Frontal cortex (tissue), 4 donors: ENCODE measurements around the gene HIPK2. TPM values are rescaled to one million over a fixed set of nuclear protein-coding genes. Genes with fewer than 3 reads are reported as not detected.

Experiments
- DNase-seq, 2 donors: peaks; one replicate each; pipeline ENCODE4 v3.0.0; 2012; ENCODE audit warnings: low spot score in 2 of 2
- FAIRE-seq: peaks from 2 replicates; lab custom pipeline; 2012; peaks lifted over from hg19 to GRCh38; lab: Jason Lieb, UNC
- total RNA-seq: library from RNA; depleted of rRNA; stranded (reverse); fragments of >200 nt; gene quantifications from one replicate; pipeline ENCODE4 v1.2.3, GENCODE V29; 2014
- donor health status: control.
- donor health status: control.
- donor health status: control.

Gene HIPK2
- total RNA-seq: 10.2 TPM

- FAIRE-seq: no peak
Observed at GRCh38 chr7:139777948-139778841, at the start of gene HIPK2. TSS of gene HIPK2 (minus strand) at chr7:139777998. CDS start at chr7:139777623, 375 bp downstream.

DNA sequence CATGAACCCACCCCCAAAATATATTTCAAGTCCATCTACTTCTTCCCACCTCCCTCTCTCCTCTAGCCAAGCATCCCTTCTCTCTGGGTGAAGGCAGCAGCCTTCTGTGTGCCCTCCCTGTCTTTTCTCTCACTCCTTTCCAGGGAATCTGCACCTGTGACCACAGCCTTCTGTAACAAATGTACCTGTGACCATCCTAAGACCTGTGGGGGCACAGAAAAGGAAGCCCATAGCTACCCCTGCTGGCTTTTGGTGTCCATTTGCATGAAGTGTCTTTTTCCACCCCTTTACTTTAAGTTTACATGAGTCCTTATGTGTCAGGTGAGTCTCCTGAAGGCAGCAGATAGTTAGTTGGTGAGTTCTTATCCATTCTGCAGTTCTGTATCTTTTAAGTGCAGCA is 49.2 kb upstream of the HIPK2 start:
- DNase-seq: no peak
- no peak for FAIRE-seq

More at GRCh38 chr7:139777948-139778841, at the start of gene HIPK2:
- peak; percentile 90 to 94 for DNase-seq

DNA sequence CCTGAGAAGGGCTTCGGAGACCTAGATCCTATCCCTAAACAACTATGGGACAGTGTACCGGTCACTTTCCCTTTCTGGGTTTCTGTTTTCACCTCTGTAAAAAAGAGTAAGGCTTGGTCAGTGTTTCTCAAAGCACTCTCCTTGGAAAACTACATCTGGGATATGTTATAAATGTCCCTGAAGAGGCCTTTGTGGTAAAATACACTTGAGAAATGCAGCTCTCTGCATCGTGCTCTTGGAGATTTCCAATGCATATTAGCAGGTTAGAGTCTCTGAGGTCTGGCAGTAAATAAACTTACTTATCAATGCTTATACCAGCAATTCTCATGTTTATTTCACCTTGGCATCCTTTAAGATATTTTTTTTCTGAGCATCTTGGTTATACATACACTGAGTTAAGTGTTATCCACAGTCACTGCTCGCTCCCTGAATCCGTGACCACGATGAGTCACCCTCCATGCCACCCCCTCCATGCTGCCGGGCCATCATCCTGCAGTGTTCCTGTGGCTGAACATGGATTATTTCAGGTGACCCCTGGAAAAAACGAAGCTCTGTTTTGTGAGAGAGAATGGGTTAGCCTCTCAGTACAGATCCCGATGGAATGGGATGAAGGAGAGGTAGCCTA is 48.0 kb upstream of the HIPK2 start:
- DNase-seq (no peak), FAIRE-seq (no peak)

DNA sequence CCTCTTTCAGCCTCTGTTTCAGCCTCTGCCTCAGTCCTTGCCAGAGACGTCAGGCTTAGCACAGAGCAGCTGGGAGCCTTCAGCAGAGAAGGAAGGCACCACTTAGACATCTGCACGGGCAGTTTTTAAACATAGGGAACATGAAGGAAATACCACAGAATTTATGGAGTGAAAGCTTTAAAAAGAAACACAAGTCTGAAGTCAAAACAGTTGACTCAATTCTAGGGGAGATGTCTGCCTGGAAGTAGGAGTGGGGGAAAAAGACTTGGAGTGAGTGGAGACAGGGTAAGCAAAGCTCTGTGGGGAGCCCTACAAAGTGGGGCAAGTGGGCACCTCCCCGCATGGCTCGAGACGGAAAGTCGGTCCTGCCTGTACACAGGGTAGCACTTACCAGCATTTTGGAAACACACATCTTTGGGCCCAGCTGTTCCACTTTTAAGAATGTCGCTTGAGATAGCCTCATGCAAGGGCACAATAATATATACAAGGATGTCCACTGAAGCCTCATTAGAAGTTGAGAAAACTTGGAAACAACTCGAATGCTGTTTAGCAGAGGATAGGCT is 46.2 kb upstream of the HIPK2 start:
- no peak for FAIRE-seq
- no peak for DNase-seq

GRCh38 chr7:139822855-139823254 is 45.1 kb upstream of the HIPK2 start:
- FAIRE-seq: no peak
- no peak for DNase-seq

DNA sequence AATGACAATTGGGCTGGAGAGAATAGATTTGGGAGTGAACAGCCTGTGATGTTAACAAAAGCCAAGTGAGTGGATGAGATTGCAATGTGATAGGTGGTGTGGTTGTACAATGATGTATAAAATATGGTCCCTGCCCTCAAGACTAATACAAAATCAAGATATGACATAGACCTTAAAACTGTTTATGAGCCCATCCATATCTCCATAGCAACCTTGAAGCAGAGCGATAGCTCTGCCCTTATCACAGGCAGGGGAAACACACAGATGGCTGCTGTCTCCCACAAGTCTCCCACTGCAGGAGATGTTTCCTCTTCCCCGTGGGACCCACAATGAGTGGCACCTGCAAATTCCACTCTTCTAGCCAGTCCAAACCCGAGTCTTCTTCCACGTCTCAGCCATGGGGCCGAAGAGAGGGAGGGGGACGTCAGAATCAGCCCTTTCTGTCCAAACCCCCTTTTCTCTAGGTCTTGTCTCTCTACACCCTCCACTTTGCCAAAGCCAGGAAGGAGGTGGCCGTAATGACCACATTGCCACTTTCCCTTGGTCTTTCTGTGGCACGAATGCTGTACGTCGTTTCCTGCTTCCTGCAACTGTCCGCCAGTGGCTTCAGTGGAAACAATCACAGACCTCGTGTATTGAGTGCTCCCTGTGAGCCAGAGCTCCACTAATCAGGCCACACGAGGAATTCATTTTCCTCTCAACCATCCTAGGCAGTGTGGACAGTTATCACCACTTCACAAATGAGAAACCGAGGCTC is 43.7 kb upstream of the HIPK2 start:
- DNase-seq: no peak
- FAIRE-seq: no peak

- DNase-seq: no peak
- FAIRE-seq: no peak
Observed at GRCh38 chr7:139820089-139820488, 42.3 kb upstream of the HIPK2 start.

DNA sequence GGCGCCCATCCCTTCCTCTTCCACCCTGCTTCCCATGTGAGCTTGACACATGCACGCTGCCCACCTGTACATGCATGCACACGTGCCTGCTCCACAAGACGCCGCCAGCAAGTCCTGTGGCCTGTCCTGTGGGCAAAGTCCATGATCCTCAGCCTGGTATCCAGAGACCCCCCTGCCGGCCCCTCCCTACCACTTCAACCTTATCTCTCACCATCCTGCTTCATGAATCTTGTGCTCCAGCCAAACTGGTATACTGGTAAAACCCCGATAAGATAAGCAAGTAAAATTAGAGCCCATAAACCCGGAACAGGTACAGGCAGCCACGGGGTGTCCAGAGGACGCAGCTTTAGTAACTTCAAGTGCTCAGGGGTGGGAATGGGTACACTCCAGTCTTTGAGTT is 39.5 kb upstream of the HIPK2 start:
- DNase-seq: no peak
- no peak for FAIRE-seq

DNA sequence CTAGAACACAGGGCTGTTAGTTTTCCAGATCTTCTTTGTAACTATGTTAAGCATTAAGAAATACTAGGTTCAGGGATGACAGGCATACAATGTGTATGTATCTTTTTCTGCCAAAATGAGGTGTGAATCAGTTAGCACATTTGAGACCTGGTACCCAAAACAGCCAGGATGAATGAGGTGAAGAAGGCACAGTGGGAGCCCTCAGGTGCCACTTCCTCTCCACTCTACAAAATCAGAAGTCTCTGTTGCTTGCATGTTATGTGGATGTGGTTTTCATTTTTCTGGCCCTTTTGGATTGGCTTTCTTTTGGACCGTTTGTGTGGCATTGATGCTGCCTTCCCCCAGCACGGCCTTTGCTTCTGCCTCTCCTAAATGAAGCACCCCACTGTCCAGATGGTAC is 35.9 kb upstream of the HIPK2 start:
- FAIRE-seq (no peak), DNase-seq (no peak)

- DNase-seq (no peak), FAIRE-seq (no peak)
Observed at GRCh38 chr7:139813151-139813550, 35.4 kb upstream of the HIPK2 start.

DNA sequence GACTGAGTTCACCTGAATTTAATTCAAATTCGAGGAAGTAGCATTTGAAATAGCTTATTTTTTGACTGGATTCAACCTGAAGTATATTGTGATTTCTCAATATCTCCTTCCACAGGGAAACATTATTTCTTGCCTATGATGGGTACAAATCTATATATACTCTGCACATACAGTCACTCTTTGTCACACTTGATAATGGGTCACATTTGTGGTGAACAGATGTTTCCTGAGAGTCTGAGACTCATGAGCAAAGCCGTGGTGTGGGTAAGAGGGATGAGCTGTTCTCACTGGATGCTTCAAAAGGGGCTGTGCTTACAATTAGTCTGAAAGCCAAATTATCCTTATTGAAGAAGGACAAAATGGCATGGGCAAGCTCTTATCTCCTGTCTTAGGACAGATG is 33.3 kb upstream of the HIPK2 start:
- no peak for FAIRE-seq

GRCh38 chr7:139808846-139809442 is 31.1 kb upstream of the HIPK2 start:
- DNase-seq (no peak), FAIRE-seq (no peak)

More for the DNA sequence above, 33.3 kb upstream of the HIPK2 start:
- DNase-seq: no peak

DNA sequence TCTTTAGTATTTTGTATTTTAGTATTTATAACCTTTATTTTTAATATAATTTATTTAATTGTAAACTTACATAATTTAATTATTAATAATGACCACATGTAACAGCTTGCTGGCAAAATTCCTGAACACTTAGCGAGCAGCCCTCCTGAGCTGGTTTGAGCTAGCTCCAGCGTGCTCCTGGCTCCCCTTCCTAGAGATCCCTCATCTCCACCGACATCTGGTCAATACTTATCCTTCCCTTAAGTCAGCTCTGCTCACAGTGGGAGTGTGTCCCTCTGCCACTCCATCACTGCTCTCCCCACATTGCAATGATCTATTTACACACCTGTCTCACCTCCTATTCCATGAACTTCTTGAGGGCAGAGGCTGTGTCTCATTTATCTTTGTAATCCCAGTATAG is 30.6 kb upstream of the HIPK2 start:
- FAIRE-seq (no peak), DNase-seq (no peak)

DNA sequence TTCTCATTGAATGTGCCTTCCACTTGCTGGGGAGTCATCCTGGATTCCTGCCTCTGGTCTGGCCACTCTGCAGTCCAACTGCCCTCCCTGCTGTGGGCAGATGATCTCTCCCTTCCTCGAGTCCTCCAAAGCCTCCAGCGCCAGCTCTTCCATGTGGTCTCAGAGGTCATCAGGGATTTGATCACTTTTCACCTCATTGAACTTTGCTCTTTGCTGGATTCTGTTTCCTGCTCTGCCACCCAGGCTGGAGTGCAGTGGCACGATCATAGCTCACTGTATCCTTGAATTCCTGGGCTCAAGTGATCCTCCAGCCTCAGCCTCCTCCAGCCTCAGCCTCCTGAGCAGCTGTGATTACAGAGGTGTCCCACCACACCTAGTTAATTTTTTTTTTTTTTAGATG is 29.2 kb upstream of the HIPK2 start:
- DNase-seq (no peak), FAIRE-seq (no peak)

DNA sequence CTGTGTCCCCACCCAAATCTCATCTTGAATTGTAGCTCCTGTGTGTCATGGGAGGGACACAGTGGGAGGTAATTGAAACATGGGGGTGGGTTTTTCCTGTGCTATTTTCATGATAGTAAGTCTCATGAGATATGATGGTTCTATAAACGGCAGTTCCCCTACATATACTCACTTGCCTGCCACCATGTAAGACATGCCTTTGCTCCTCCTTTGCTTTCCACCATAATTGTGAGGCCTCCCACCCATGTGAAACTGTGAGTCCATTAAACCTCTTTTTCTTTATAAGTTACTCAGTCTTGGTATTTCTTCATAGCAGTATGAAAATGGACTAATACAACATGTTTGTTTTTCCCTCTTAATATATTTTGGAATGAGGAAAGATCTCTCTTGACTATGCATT is 26.8 kb upstream of the HIPK2 start:
- no peak for FAIRE-seq
- no peak for DNase-seq

GRCh38 chr7:139799586-139799985 is 21.8 kb upstream of the HIPK2 start:
- FAIRE-seq (no peak), DNase-seq (no peak)

GRCh38 chr7:139798892-139799291 is 21.1 kb upstream of the HIPK2 start:
- no peak for FAIRE-seq
- no peak for DNase-seq

GRCh38 chr7:139798221-139798620 is 20.4 kb upstream of the HIPK2 start:
- DNase-seq (no peak), FAIRE-seq (no peak)

GRCh38 chr7:139797607-139798006 is 19.8 kb upstream of the HIPK2 start:
- no peak for DNase-seq

DNA sequence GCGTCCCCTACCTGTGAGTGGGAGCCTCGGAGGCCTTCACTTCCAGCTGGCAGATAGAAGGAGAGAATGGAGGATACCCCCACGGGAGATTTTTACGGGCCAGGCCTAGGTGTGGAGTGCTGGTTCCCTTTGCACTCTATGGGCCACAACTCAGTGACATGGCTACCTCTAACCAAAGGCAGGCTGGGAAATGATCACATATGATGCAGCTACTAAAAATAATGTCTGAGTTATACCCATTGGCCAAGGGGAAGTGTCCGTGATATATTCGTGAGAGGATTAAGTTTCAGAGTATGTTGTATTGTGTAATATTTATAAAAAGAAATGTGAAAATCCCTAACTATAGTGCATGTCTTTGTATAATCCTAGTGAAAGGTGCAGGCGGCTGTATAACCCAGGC is 13.5 kb upstream of the HIPK2 start:
- FAIRE-seq (no peak), DNase-seq (no peak)

More at GRCh38 chr7:139797607-139798006, 19.8 kb upstream of the HIPK2 start:
- no peak for FAIRE-seq
